AG04449 (cell line): ENCODE measurements around the gene LAMA3.

Experiments
- CTCF ChIA-PET: fragments of 350-600 bp; formaldehyde crosslinking; extraction: SDS; loops from one replicate; lab custom pipeline; 2021; ENCODE audit warnings: antibody characterized with exemption; lab: Yijun Ruan, JAX
- POLR2A ChIA-PET: fragments of 400-600, 350-600 bp; formaldehyde crosslinking; extraction: SDS; loops from one replicate; lab custom pipeline; 2020; ENCODE audit warnings: antibody characterized with exemption, inconsistent platforms; lab: Yijun Ruan, JAX
- DNase-seq: peaks from one replicate; pipeline ENCODE4 v3.0.0-alpha.2; 2010; ENCODE audit warnings: low read depth, low spot score
- H3K4me3 ChIP-seq: 2 replicates; pipeline ENCODE4 v1.5.1; 2011; ENCODE audit warnings: low read depth, mild to moderate bottlenecking, control low read depth, low read length
- CTCF ChIP-seq: IDR thresholded peaks from one replicate; pipeline ENCODE4 v1.5.1; 2011; ENCODE audit warnings: mild to moderate bottlenecking, moderate library complexity, low read length, control low read depth, inconsistent platforms; ENCODE audit not compliant: insufficient read depth; ENCODE audit errors: missing control alignments

Gene LAMA3

DNA sequence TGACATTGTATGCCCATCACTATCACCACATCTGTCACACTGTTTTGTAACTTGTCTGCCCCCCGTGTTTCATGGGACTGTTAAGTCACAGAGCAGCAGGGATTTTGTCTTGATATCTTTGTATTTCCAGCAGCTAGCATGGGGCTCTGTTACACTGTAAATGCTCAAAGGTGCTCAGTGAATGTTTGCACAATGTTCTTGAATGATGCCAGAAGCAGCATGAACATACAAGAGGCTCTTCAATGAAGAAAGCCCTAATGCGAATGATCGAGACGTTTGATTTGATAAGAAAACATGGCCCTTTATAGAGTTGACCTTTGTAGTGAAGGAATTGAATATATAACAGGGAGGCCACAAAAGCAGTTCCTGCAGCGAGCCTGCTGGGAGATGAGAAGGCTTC lies 204.4 kb downstream of the LAMA3 start:
- DNase-seq, result no peak
- no peak for TF ChIP-seq CTCF
- POLR2A ChIA-PET, result no interaction called here
- CTCF ChIA-PET, result interaction anchor here (0.6 to 1.5 kb wide), 3 partner anchors 25 to 28 kb away, joined by 3 to 5 read pairs (median 3); no protein-coding TSS in a partner anchor
- no peak overlapping the region for H3K4me3 ChIP-seq

DNA sequence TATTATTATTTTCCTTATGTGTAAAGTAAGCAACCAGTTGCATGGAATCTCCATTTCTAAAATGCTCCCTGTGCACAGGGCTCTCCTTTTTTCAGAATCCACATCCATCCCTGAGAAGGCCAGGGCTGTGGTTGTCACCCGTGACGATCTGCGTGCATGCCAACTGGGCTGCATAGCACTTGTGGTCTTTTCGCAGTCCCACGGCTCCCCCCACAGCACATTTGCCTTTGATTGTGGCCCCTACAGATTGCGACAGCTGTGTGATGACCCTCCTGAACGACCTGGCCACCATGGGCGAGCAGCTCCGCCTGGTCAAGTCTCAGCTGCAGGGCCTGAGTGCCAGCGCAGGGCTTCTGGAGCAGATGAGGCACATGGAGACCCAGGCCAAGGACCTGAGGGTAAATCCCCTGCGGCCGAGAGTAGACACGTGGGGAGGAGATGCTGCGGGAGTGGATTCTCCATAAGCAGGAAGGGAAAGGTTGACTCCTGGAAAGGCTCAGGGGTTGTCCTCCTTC lies 205.5 kb downstream of the LAMA3 start:
- ChIA-PET CTCF (interaction anchor here (1.2 kb wide), 1 partner anchor 24 kb away, joined by 5 read pairs; no protein-coding TSS in a partner anchor), POLR2A (no interaction called here)
- no peak for TF ChIP-seq CTCF
- no peak for DNase-seq
- H3K4me3 ChIP-seq, result no peak overlapping the region

DNA sequence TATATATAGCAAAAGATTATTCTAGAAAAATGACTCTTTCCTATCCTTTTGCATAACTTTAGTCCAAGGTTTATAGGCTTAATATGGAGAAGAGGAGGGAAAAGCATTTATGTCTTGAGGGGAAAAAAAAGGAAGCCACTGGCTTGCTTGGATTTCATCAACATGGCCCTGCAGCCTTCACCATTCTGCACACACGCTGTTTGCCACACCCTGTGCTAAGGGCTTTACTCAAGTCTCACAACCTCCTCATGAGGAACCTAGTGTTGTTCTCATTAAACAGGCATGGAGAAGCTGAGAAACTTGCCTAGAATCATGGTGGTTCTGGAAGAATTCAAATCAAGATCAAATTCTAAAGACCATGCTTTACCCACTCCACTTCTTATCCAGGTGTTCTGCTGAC lies 208.0 kb downstream of the LAMA3 start:
- TF ChIP-seq CTCF, result no peak
- no peak for DNase-seq
- CTCF ChIA-PET, result interaction anchor here (1.7 kb wide), 1 partner anchor 21 kb away, joined by 7 read pairs; no protein-coding TSS in a partner anchor
- H3K4me3 ChIP-seq, result no peak overlapping the region
- POLR2A ChIA-PET, result no interaction called here

GRCh38 chr18:23897733-23898132 lies 208.5 kb downstream of the LAMA3 start:
- POLR2A ChIA-PET, result no interaction called here
- CTCF ChIA-PET, result interaction anchor here (1.7 kb wide), 1 partner anchor 21 kb away, joined by 7 read pairs; no protein-coding TSS in a partner anchor

GRCh38 chr18:23900994-23901393 lies 211.7 kb downstream of the LAMA3 start:
- TF ChIP-seq CTCF, result no peak
- ChIA-PET CTCF (interaction anchor here (9.2 kb wide), 1 partner anchor 17 kb away, joined by 73 read pairs; no protein-coding TSS in a partner anchor), POLR2A (no interaction called here)
- no peak for DNase-seq
- no peak overlapping the region for H3K4me3 ChIP-seq

More at GRCh38 chr18:23897733-23898132, 208.5 kb downstream of the LAMA3 start:
- DNase-seq, result no peak
- TF ChIP-seq CTCF, result no peak
- no peak overlapping the region for H3K4me3 ChIP-seq

DNA sequence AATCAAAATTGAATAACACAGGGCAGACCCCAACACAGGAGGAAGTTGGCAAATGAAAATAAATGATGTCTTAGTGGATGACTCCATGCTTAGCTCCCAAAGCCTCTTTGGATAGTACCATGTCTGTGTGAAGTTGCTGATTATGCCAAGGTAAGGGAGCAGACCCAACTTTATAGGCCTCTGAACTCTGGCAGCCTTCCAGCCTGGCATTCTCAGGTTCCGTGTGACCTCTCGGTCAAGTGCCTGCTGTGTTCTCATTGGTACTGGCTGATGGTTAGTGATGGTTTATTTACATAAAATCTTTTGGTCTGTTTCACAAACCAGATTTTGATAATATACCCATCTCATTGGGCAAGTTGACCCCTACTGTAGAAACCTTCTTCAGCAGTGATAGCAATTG lies 213.1 kb downstream of the LAMA3 start:
- no peak overlapping the region for H3K4me3 ChIP-seq
- no peak for DNase-seq
- ChIA-PET POLR2A (no interaction called here), CTCF (interaction anchor here (9.2 kb wide), 1 partner anchor 16 kb away, joined by 73 read pairs; no protein-coding TSS in a partner anchor)
- TF ChIP-seq CTCF, result no peak
